ENCODE measurements around the gene PREP.

PREP gene

GRCh38 chr6:105397987-105398386, 4.9 kb downstream of the PREP start:
- no peak for DNase-seq (ENCODE audit: low read depth in 2 of 2)

GRCh38 chr6:105391705-105392104, 11.2 kb downstream of the PREP start:
- no peak for DNase-seq (ENCODE audit: low read depth in 2 of 2)

GRCh38 chr6:105389543-105389942, 13.3 kb downstream of the PREP start:
- DNase-seq (ENCODE audit: low read depth in 2 of 2) = no peak

GRCh38 chr6:105388392-105388791, 14.5 kb downstream of the PREP start:
- DNase-seq (ENCODE audit: low read depth in 2 of 2) = no peak

- no peak for DNase-seq (ENCODE audit: low read depth in 2 of 2)
These were observed 18.9 kb downstream of the PREP start for GRCh38 chr6:105384004-105384403.

GRCh38 chr6:105382958-105383357, 19.9 kb downstream of the PREP start:
- DNase-seq (ENCODE audit: low read depth in 2 of 2) = no peak

- DNase-seq (ENCODE audit: low read depth in 2 of 2) = no peak
These were observed 20.4 kb downstream of the PREP start for GRCh38 chr6:105382496-105382895.

- no peak for DNase-seq (ENCODE audit: low read depth in 2 of 2)
These were observed 22.2 kb downstream of the PREP start for GRCh38 chr6:105380634-105381033.

GRCh38 chr6:105375797-105376196, 27.1 kb downstream of the PREP start:
- DNase-seq (ENCODE audit: low read depth in 2 of 2) = no peak

- no peak for DNase-seq (ENCODE audit: low read depth in 2 of 2)
These were observed 28.9 kb downstream of the PREP start for GRCh38 chr6:105374010-105374420.

- no peak for DNase-seq (ENCODE audit: low read depth in 2 of 2)
These were observed 29.4 kb downstream of the PREP start for GRCh38 chr6:105373481-105373880.

GRCh38 chr6:105372849-105373182, 30.1 kb downstream of the PREP start:
- DNase-seq (ENCODE audit: low read depth in 2 of 2) = no peak

GRCh38 chr6:105372142-105372848, 30.6 kb downstream of the PREP start:
- no peak for DNase-seq (ENCODE audit: low read depth in 2 of 2)

- DNase-seq (ENCODE audit: low read depth in 2 of 2) = no peak
These were observed 32.5 kb downstream of the PREP start for GRCh38 chr6:105370351-105370750.

- no peak for DNase-seq (ENCODE audit: low read depth in 2 of 2)
These were observed 33.7 kb downstream of the PREP start for GRCh38 chr6:105369145-105369544.

GRCh38 chr6:105364243-105364642, 38.6 kb downstream of the PREP start:
- DNase-seq (ENCODE audit: low read depth in 2 of 2) = no peak

GRCh38 chr6:105363100-105363754, 39.7 kb downstream of the PREP start:
- DNase-seq (ENCODE audit: low read depth in 2 of 2) = no peak

- DNase-seq (ENCODE audit: low read depth in 2 of 2) = no peak
These were observed 43.2 kb downstream of the PREP start for GRCh38 chr6:105359419-105360370.

- no peak for DNase-seq (ENCODE audit: low read depth in 2 of 2)
These were observed 45.7 kb downstream of the PREP start for GRCh38 chr6:105357165-105357564.

GRCh38 chr6:105352037-105352617, 50.8 kb downstream of the PREP start:
- DNase-seq (ENCODE audit: low read depth in 2 of 2) = no peak

GRCh38 chr6:105348897-105349296, 54.0 kb downstream of the PREP start:
- DNase-seq (ENCODE audit: low read depth in 2 of 2) = no peak

- no peak for DNase-seq (ENCODE audit: low read depth in 2 of 2)
These were observed 56.8 kb downstream of the PREP start for GRCh38 chr6:105346052-105346451.

Measured in stimulated activated CD4-positive, alpha-beta T cell treated with anti-CD3 and anti-CD28 coated beads, Interleukin-4, amount 100 ng/mL, for 48 hours (primary cell).